ENCODE data around the gene AAMDC.
"Not testable (repeated sequence)": the region's sequence is repeated elsewhere in the genome, so short reads cannot be mapped to it uniquely, and the experiment has no call there.

- TF ChIP-seq NR3C1 (CRISPR knock-in tag; IDR thresholded peaks at IDR 0.05); CTCF (CRISPR knock-in tag; IDR thresholded peaks at IDR 0.05); ZSCAN12 (CRISPR knock-in tag; IDR thresholded peaks at IDR 0.05); POLR2A (IDR thresholded peaks at IDR 0.05; ENCODE audit: insufficient read depth in 1 of 2, low read depth in 2 of 2, low read length in 2 of 2); HOXA3 (CRISPR knock-in tag; IDR thresholded peaks at IDR 0.05); ZNF274 (CRISPR knock-in tag; IDR thresholded peaks at IDR 0.05); YY1 (IDR thresholded peaks at IDR 0.05; ENCODE audit: insufficient read depth, insufficient replicate concordance, low read depth, low read length); CREM (CRISPR knock-in tag; IDR thresholded peaks at IDR 0.05); ZNF3 (CRISPR knock-in tag; IDR thresholded peaks at IDR 0.05); RORA (CRISPR knock-in tag; IDR thresholded peaks at IDR 0.05): not testable (repeated sequence)
- TF ChIP-seq, protein P1, sequence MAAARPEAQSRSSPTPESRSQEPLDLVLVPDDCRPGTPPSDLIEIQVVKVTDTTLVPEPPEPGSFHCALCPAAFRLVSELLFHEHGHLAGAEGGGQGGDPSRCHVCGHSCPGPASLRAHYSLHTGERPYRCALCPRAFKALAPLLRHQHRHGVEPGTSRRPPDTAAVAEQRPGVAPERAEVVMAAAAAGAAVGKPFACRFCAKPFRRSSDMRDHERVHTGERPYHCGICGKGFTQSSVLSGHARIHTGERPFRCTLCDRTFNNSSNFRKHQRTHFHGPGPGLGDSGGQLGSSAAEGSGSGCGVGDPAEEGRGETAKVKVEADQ (CRISPR knock-in tag; IDR thresholded peaks at IDR 0.05; ENCODE audit: borderline replicate concordance), result not testable (repeated sequence)
- TF ChIP-seq SMAD3 (CRISPR knock-in tag; IDR thresholded peaks at IDR 0.05), result peak; percentile 36; the same call in 1 of the 2 replicates
- TF ChIP-seq, protein P2, sequence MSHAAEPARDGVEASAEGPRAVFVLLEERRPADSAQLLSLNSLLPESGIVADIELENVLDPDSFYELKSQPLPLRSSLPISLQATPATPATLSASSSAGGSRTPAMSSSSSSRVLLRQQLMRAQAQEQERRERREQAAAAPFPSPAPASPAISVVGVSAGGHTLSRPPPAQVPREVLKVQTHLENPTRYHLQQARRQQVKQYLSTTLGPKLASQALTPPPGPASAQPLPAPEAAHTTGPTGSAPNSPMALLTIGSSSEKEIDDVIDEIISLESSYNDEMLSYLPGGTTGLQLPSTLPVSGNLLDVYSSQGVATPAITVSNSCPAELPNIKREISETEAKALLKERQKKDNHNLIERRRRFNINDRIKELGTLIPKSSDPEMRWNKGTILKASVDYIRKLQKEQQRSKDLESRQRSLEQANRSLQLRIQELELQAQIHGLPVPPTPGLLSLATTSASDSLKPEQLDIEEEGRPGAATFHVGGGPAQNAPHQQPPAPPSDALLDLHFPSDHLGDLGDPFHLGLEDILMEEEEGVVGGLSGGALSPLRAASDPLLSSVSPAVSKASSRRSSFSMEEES (CRISPR knock-in tag; IDR thresholded peaks at IDR 0.05), result not testable (repeated sequence)
- TF ChIP-seq CREM (IDR thresholded peaks at IDR 0.05), result peak; percentile 26; the same call in 1 of the 2 replicates
- TF ChIP-seq IKZF5 (CRISPR knock-in tag; IDR thresholded peaks at IDR 0.05), result peak; percentile 93
Measured at GRCh38 chr11:77914307-77914791, 93.4 kb downstream of the AAMDC start.
